ENCODE results near the gene ZNF423.
"Not testable (repeated sequence)": the region's sequence is repeated elsewhere in the genome, so short reads cannot be mapped to it uniquely, and the experiment has no call there.

ZNF423 gene

GRCh38 chr16:49696414-49697101 lies 159.4 kb downstream of the ZNF423 start:
- no peak for DNase-seq (ENCODE audit: low spot score)

GRCh38 chr16:49695782-49696413 lies 160.0 kb downstream of the ZNF423 start:
- no peak for DNase-seq (ENCODE audit: low spot score)

GRCh38 chr16:49693445-49693844 lies 162.5 kb downstream of the ZNF423 start:
- DNase-seq (ENCODE audit: low spot score), result no peak

DNA sequence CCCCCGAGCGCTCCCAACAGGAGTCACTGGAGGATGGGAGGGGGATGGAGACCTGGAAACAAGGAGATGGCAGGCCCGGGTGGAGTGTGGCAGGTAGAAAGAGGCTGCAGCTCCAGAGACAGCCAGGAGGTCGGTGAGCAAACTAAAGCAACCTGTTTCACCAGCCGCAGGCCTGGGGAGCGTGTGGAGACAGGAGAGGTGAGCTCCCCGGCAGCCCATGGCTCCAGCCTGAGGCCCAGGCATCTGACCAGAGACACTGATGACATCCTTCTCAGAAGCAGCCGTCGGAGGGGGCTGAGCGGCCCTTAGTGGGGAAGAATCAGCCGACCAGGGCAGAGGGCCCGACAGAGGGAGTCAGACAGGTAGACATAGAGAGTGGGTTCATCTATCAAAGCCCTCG lies 165.1 kb downstream of the ZNF423 start:
- DNase-seq (ENCODE audit: low spot score), result no peak

- no peak for DNase-seq (ENCODE audit: low spot score)
Observed at GRCh38 chr16:49688036-49688697, 167.7 kb downstream of the ZNF423 start.

- no peak for DNase-seq (ENCODE audit: low spot score)
Observed at GRCh38 chr16:49687476-49688002, 168.4 kb downstream of the ZNF423 start.

DNA sequence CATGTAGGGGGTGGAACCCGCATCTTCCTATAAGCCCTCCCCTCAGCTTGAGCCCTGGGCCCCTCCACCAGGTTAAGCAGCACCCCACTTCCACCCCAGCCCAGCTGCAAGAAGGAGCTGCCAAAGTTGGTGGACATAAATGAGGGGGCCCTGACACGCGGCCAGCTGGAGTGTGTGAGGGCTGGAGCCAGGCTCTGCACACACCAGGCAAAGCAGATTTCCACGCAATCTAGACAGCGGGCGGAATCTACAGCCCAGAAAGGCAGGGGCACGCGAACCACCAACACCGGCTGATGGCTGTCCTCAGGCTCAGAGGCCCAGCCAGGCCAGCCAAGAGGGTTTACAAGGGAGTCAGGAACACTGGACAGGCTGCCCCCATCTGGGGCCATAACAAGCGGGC lies 171.2 kb downstream of the ZNF423 start:
- no peak for DNase-seq (ENCODE audit: low spot score)

DNA sequence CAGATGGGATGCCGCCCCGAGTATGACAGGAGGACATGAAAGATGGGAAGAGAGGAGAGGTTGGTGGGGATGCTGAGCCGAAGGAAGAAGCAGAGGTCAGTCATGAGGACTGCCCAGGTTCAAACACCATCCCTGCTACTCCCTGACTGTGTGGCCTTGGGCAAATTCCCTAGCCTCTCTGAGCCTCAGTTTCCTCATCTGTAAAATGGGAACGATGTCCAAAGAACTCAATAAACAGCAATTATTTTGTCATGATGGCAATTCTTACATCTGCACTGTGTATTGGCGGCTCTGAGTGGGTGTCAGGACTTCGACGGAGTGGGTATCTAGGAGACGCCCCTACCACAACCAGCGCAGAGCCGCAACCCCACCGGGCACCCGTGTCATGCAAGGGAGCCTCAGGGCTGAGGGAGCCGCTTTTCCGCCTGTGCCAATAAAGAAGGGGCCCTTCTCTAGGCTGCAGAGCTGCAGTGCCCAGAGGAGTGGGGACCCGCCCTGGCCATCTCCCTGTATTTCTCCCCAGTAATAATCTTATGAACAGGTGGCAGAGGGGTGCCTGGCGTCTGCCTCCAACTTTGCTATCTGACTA lies 173.2 kb downstream of the ZNF423 start:
- no peak for DNase-seq (ENCODE audit: low spot score)

- DNase-seq (ENCODE audit: low spot score), result no peak
Observed at GRCh38 chr16:49681217-49681883, 174.6 kb downstream of the ZNF423 start.

DNA sequence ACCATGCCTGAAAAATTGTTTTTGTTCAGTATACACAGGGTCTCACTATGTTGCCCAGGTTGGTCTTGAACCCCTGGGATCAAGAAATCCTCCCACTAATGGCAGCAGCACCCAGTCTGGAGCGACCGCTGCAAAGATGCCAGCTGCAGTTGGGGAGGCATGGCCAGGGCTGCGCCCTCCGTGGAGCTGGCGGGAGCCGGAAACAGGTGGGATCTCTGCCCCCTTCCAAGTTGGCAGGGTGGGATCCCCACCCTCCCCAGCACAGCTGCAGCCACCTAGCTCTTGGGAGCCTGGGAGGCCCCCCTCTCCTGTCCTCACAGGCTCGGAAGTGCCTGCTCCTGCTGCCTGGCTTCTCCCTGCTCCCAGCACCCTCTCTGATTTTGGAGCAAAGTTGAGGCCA lies 176.8 kb downstream of the ZNF423 start:
- no peak for DNase-seq (ENCODE audit: low spot score)

- not testable (repeated sequence) for DNase-seq (ENCODE audit: low spot score)
Observed at GRCh38 chr16:49677661-49678060, 178.3 kb downstream of the ZNF423 start.

DNA sequence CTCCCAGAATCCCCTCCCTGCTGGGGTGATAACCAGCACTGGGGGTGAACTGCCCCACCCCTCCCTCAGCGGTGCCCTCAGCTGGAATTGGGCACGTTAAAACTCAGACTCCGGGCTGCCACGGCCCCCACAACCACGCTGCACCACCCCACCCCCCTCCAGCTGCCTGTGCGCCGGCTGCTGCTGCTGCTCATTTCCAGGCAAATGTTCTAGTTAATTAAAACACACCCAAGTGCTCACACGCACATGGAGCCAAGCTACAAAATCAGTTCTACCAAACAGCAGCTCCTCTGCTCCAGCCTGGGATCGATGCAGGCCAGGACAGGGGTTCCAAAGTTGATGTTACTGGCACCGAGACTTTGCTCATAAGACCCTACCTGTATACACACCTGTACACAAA lies 180.5 kb downstream of the ZNF423 start:
- DNase-seq (ENCODE audit: low spot score), result no peak

GRCh38 chr16:49674990-49675389 lies 180.9 kb downstream of the ZNF423 start:
- DNase-seq (ENCODE audit: low spot score), result no peak

- no peak for DNase-seq (ENCODE audit: low spot score)
Observed at GRCh38 chr16:49674351-49674851, 181.5 kb downstream of the ZNF423 start.

DNA sequence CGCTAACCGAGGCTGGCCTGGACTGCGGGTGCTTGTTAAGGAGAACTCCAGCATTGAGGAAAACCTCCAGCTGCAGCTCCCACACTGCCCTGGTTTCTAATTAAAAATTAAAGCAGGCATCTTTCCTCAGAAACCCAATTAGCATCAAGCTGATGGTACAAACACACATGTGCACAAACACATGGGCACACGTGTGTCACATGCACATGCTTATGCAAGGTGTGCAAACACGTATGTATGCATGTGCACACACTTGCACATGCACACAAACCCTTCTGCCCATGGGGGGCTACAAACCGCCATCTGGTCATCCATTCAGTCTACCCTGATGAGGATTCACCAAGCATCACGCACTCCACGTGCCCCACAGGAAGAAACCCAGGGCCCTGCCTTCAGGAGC lies 182.5 kb downstream of the ZNF423 start:
- no peak for DNase-seq (ENCODE audit: low spot score)

GRCh38 chr16:49672753-49673152 lies 183.2 kb downstream of the ZNF423 start:
- DNase-seq (ENCODE audit: low spot score), result no peak

GRCh38 chr16:49671333-49671732 lies 184.6 kb downstream of the ZNF423 start:
- no peak for DNase-seq (ENCODE audit: low spot score)

- no peak for DNase-seq (ENCODE audit: low spot score)
Observed at GRCh38 chr16:49670627-49671026, 185.3 kb downstream of the ZNF423 start.

GRCh38 chr16:49665482-49666230 lies 190.3 kb downstream of the ZNF423 start:
- no peak for DNase-seq (ENCODE audit: low spot score)

GRCh38 chr16:49664221-49665215 lies 191.4 kb downstream of the ZNF423 start:
- DNase-seq (ENCODE audit: low spot score), result no peak
